Caco-2 (cell line): ENCODE data around the gene CARD14. TPM values are rescaled to one million over a fixed set of nuclear protein-coding genes. Genes with fewer than 3 reads are reported as not detected.

Experiments used
- BruUV-seq: library from RNA; stranded (reverse); fragments of 400-500 nt; replicated peaks from 2 replicates; lab custom pipeline; 2021; lab: Mats Ljungman, UMichigan
- CTCF ChIA-PET: fragments of 300-600 bp; sonication (Branson Sonifier 250); formaldehyde crosslinking; loops from one replicate; lab custom pipeline; 2022; ENCODE audit warnings: antibody characterized with exemption; lab: Charles Lee
- POLR2A ChIA-PET: fragments of 300-600 bp; sonication (Branson Sonifier 250); formaldehyde crosslinking; loops from one replicate; lab custom pipeline; 2022; ENCODE audit warnings: antibody characterized with exemption; lab: Charles Lee
- DNase-seq, 2 experiments: peaks; one replicate each; pipeline versions ENCODE4 v3.0.0 to v3.0.0-alpha.2; 2020 to 2022
- H3K27me3 ChIP-seq: replicated peaks from 2 replicates; pipeline ENCODE4 v1.6.0; 2011; ENCODE audit warnings: low read length; ENCODE audit not compliant: control insufficient read depth, insufficient read depth
- H3K36me3 ChIP-seq: 2 replicates; pipeline ENCODE4 v1.5.1; 2011; ENCODE audit warnings: low read length; ENCODE audit not compliant: control insufficient read depth, insufficient read depth
- H3K4me1 ChIP-seq: fragments of 250-450 bp; sonication (Bioruptor Pico); 2 replicates; pipeline ENCODE4 v1.5.1; 2020; ENCODE audit warnings: mild to moderate bottlenecking
- H3K4me3 ChIP-seq: 2 replicates; pipeline ENCODE4 v1.5.1; 2011; ENCODE audit warnings: low read depth, mild to moderate bottlenecking, control low read depth, low read length
- H3K9me3 ChIP-seq: fragments of 250-450 bp; sonication (Bioruptor Pico); 2 replicates; pipeline ENCODE4 v1.5.1; 2020; ENCODE audit warnings: mild to moderate bottlenecking, moderate library complexity
- H3K27ac Mint-ChIP-seq: one replicate; pipeline ENCODE4 v1.8.0; 2022; ENCODE audit warnings: mixed read lengths; ENCODE audit not compliant: unreplicated experiment
- H3K27me3 Mint-ChIP-seq: one replicate; pipeline ENCODE4 v1.8.0; 2022; ENCODE audit warnings: mixed read lengths; ENCODE audit not compliant: insufficient read depth, unreplicated experiment
- H3K36me3 Mint-ChIP-seq: one replicate; pipeline ENCODE4 v1.8.0; 2022; ENCODE audit warnings: mild to moderate bottlenecking, mixed read lengths; ENCODE audit not compliant: insufficient read depth, unreplicated experiment
- H3K4me1 Mint-ChIP-seq: one replicate; pipeline ENCODE4 v1.8.0; 2022; ENCODE audit warnings: low read depth, mixed read lengths; ENCODE audit not compliant: unreplicated experiment
- H3K4me3 Mint-ChIP-seq: one replicate; pipeline ENCODE4 v1.8.0; 2022; ENCODE audit warnings: mild to moderate bottlenecking, moderate library complexity, mixed read lengths; ENCODE audit not compliant: unreplicated experiment
- H3K9me3 Mint-ChIP-seq: one replicate; pipeline ENCODE4 v1.8.0; 2022; ENCODE audit warnings: mixed read lengths; ENCODE audit not compliant: unreplicated experiment
- CTCF ChIP-seq, 2 experiments: fragments of 200-600 bp in 1 of 2; IDR thresholded peaks; 1 replicate in 1 of 2; 2 replicates in 1 of 2; pipeline versions ENCODE4 v1.5.1 to v1.8.0; 2011 to 2022; ENCODE audit warnings: antibody characterized with exemption in 1 of 2, control low read depth in 1 of 2, inconsistent platforms in 1 of 2, low read depth in 1 of 2, low read length in 1 of 2, mild to moderate bottlenecking in 1 of 2, moderate library complexity in 1 of 2; ENCODE audit not compliant: insufficient read depth in 1 of 2, severe bottlenecking in 1 of 2, unreplicated experiment in 1 of 2
- intact Hi-C: fragments of 100-400 bp; cut with micrococcal nuclease; formaldehyde crosslinking; loops from one replicate; pipeline ENCODE4 v1.10.0; 2022; ENCODE audit not compliant: unreplicated experiment
- total RNA-seq: library from RNA; stranded (reverse); gene quantifications from 2 replicates; pipeline ENCODE4 v1.2.3, GENCODE V29; 2022

Gene CARD14
- total RNA-seq, 1 experiment from 2014 or later, result 1.3 TPM

GRCh38 chr17:80204626-80205468 lies 35.0 kb downstream of the CARD14 start:
- H3K36me3 ChIP-seq, result no peaks in the 10 kb centered on the region
- no peaks in the 10 kb centered on the region for H3K27me3 Mint-ChIP-seq
- peaks cover 20% of the 10 kb centered on the region for H3K36me3 Mint-ChIP-seq
- ChIA-PET CTCF (no interaction called here), POLR2A (no interaction called here)
- H3K4me1 Mint-ChIP-seq, result no peaks in the 10 kb centered on the region
- intact Hi-C loops, result no loop called here
- H3K27me3 ChIP-seq, result no peaks in the 10 kb centered on the region
- H3K4me1 ChIP-seq, result no peaks in the 10 kb centered on the region
- H3K9me3 Mint-ChIP-seq, result no peaks in the 10 kb centered on the region
- DNase-seq, result no peak
- BruUV-seq, result no TSS peak
- H3K27ac Mint-ChIP-seq, result no peak overlapping the region
- no peaks in the 10 kb centered on the region for H3K9me3 ChIP-seq
- TF ChIP-seq CTCF (IDR thresholded peaks at IDR 0.05; ENCODE audit: insufficient read depth in 1 of 2, low read depth in 1 of 2, low read length in 1 of 2, severe bottlenecking in 1 of 2, unreplicated experiment in 1 of 2), result no peak
- H3K4me3 Mint-ChIP-seq, result no peak overlapping the region
- no peak overlapping the region for H3K4me3 ChIP-seq

GRCh38 chr17:80205811-80206210 lies 36.0 kb downstream of the CARD14 start:
- Mint-ChIP-seq H3K4me3 (no peak overlapping the region), H3K27me3 (no peaks in the 10 kb centered on the region), H3K27ac (no peak overlapping the region), H3K36me3 (peaks cover 29% of the 10 kb centered on the region), H3K9me3 (no peaks in the 10 kb centered on the region), H3K4me1 (no peaks in the 10 kb centered on the region)
- no peaks in the 10 kb centered on the region for H3K27me3 ChIP-seq
- no peak overlapping the region for H3K4me3 ChIP-seq
- intact Hi-C loops, result no loop called here
- ChIA-PET POLR2A (no interaction called here), CTCF (no interaction called here)
- no peaks in the 10 kb centered on the region for H3K36me3 ChIP-seq
- no peak for DNase-seq
- no peaks in the 10 kb centered on the region for H3K9me3 ChIP-seq
- BruUV-seq, result no TSS peak
- no peaks in the 10 kb centered on the region for H3K4me1 ChIP-seq
- TF ChIP-seq CTCF (IDR thresholded peaks at IDR 0.05; ENCODE audit: insufficient read depth in 1 of 2, low read depth in 1 of 2, low read length in 1 of 2, severe bottlenecking in 1 of 2, unreplicated experiment in 1 of 2), result no peak

- BruUV-seq, result no TSS peak
These were observed 38.2 kb downstream of the CARD14 start for GRCh38 chr17:80208050-80208449.

More at GRCh38 chr17:80208050-80208449, 38.2 kb downstream of the CARD14 start:
- Mint-ChIP-seq H3K27ac (no peak overlapping the region), H3K4me1 (no peaks in the 10 kb centered on the region), H3K9me3 (no peaks in the 10 kb centered on the region), H3K4me3 (no peak overlapping the region), H3K27me3 (no peaks in the 10 kb centered on the region), H3K36me3 (peaks cover 31% of the 10 kb centered on the region)
- POLR2A ChIA-PET, result no interaction called here
- Histone ChIP-seq H3K4me3 (no peak overlapping the region), H3K4me1 (no peaks in the 10 kb centered on the region), H3K9me3 (no peaks in the 10 kb centered on the region), H3K36me3 (no peaks in the 10 kb centered on the region), H3K27me3 (no peaks in the 10 kb centered on the region)
- intact Hi-C loops, result no loop called here
- TF ChIP-seq CTCF (IDR thresholded peaks at IDR 0.05; ENCODE audit: insufficient read depth in 1 of 2, low read depth in 1 of 2, low read length in 1 of 2, severe bottlenecking in 1 of 2, unreplicated experiment in 1 of 2), result no peak
- DNase-seq, result no peak
- CTCF ChIA-PET, result no interaction called here
